K562 (cell line): Measurements from ENCODE around the gene USP49. TPM values are rescaled to one million over a fixed set of nuclear protein-coding genes. Genes with fewer than 3 reads are reported as not detected.

ENCODE experiments used
- BACH1 ChIP-seq: fragments of 200-800 bp; sonication (Bioruptor generic); IDR thresholded peaks from 2 replicates; pipeline ENCODE4 v1.6.1; 2016; ENCODE audit warnings: missing genetic modification characterization, missing compliant biosample characterization
- CGGBP1 ChIP-seq: fragments of 250-450 bp; sonication (Bioruptor Pico); IDR thresholded peaks from 2 replicates; pipeline ENCODE4 v1.9.0; 2021; ENCODE audit warnings: mild to moderate bottlenecking
- E2F1 ChIP-seq: sonication (generic); formaldehyde crosslinking; IDR thresholded peaks from 2 replicates; pipeline ENCODE4 v1.8.1; 2023; ENCODE audit warnings: mild to moderate bottlenecking, missing genetic modification reagents, moderate library complexity
- FOXP4 ChIP-seq: sonication (generic); formaldehyde crosslinking; IDR thresholded peaks from 2 replicates; pipeline ENCODE4 v1.8.0; 2022; ENCODE audit warnings: mild to moderate bottlenecking, missing genetic modification reagents, borderline replicate concordance
- MCM2 ChIP-seq: fragments of 450-650 bp; IDR thresholded peaks from 2 replicates; pipeline ENCODE4 v1.6.1; 2017; ENCODE audit warnings: low read depth, mild to moderate bottlenecking
- PTRF ChIP-seq: fragments of 450-650 bp; IDR thresholded peaks from 2 replicates; pipeline ENCODE4 v1.6.1; 2016; ENCODE audit warnings: mild to moderate bottlenecking, missing genetic modification characterization, missing compliant biosample characterization
- ZKSCAN1 ChIP-seq: fragments of 150-350 bp; IDR thresholded peaks from 2 replicates; pipeline ENCODE4 v1.6.1; 2016; ENCODE audit warnings: low read depth, low read length
- ZKSCAN8 ChIP-seq: fragments of 200-800 bp; sonication (Bioruptor generic); IDR thresholded peaks from 2 replicates; pipeline ENCODE4 v1.6.1; 2016; ENCODE audit warnings: missing genetic modification characterization, missing compliant biosample characterization
- ZNF384 ChIP-seq: IDR thresholded peaks from 2 replicates; pipeline ENCODE4 v1.6.1; 2012; ENCODE audit warnings: low read depth, low read length, improper control_type of control experiment
- ZNF445 ChIP-seq: fragments of 250-450 bp; sonication (Bioruptor Pico); IDR thresholded peaks from 2 replicates; pipeline ENCODE4 v1.4.0; 2020; ENCODE audit warnings: low read depth, mild to moderate bottlenecking, moderate library complexity
- ZNF764 ChIP-seq: fragments of 250-450 bp; sonication (Bioruptor Pico); IDR thresholded peaks from 2 replicates; pipeline ENCODE4 v1.4.0; 2020; ENCODE audit warnings: low read depth, mild to moderate bottlenecking, moderate library complexity
- polyA plus RNA-seq, 8 experiments: library from polyadenylated mRNA; depleted of rRNA in 4 of 8; stranded (reverse) in 5 of 8; unstranded in 3 of 8; fragments of >200 nt; fragmentation: Nextera tagmentation in 2 of 8; fragmentation: Illumina TruSeq in 1 of 8; extraction: Ambion mirVana in 2 of 8; extraction: Trizol in 1 of 8; gene quantifications; 2 replicates each; pipeline versions ENCODE4 v1.2.1 to v1.2.3, GENCODE V29; 2011 to 2014; ENCODE audit warnings: inconsistent platforms in 1 of 8, missing spikeins in 1 of 8
- total RNA-seq, 7 experiments: library from RNA; depleted of rRNA in 6 of 7; stranded (reverse); fragments of >200 nt in 6 of 7; fragmentation: Illumina TruSeq in 2 of 7; extraction: Trizol in 2 of 7; gene quantifications; 2 replicates each; pipeline versions ENCODE4 v1.2.1 to v1.2.3, GENCODE V29; 2011 to 2021; ENCODE audit warnings: low replicate concordance in 1 of 7
- TF ChIP-seq, protein P1 (sequence below): fragments of 200-600 bp; sonication (generic); IDR thresholded peaks from one replicate; pipeline ENCODE4 v1.6.1; 2012; ENCODE audit warnings: mild to moderate bottlenecking, low read depth, low read length, inconsistent platforms

USP49 gene
- total and polyA plus RNA-seq, 9 of the 15 experiments (the other 6 are each of a cell fraction or from before 2014, with no cell fraction given), result 1.0 to 9.9 (median 6.5) TPM

DNA sequence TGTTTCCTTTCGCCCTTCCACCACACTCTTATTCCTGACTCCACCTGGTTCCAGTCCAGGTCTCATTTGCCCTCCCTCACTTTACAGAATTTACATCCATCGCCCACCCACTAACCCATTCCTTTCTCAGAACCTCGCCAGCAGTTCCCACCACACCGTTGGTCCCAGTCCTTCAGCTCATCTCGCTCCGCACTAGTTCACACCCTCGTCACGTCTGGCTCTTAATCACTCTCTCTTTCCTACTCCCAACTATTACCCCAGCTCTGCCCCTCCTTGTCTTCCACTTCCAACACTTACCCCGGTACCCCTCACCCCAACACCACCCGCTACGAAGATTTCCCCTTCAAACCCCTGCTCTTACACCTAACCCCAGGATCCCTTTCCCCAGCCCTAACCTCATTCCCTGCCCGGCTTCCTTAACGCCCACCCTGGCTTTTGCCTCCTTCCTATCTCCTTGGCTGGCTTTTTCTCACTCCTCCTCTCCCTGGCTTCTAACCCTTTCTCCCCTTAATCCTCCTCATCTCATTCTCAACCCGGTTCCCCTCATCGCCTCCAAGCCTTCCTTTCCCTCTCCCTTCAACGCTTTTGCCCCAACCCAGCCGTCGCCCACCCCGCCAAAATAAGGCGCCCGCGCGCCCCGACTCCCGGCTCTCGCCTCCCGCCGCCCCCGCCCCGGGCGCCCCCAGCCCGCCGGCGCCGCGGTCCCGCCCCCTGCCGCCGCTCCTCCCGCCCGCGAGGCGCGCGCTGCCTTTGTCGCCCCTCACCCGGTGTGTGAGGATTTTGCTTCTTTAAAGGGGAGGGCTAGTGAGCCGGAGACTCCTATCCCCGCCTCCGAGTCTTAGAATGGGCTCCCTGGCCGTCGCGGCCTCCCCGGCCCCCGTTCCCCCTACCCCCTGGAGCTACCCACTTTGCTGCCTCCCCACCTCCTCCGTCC, 542 bp downstream of the USP49 start (continued):
- TF ChIP-seq, protein P1, sequence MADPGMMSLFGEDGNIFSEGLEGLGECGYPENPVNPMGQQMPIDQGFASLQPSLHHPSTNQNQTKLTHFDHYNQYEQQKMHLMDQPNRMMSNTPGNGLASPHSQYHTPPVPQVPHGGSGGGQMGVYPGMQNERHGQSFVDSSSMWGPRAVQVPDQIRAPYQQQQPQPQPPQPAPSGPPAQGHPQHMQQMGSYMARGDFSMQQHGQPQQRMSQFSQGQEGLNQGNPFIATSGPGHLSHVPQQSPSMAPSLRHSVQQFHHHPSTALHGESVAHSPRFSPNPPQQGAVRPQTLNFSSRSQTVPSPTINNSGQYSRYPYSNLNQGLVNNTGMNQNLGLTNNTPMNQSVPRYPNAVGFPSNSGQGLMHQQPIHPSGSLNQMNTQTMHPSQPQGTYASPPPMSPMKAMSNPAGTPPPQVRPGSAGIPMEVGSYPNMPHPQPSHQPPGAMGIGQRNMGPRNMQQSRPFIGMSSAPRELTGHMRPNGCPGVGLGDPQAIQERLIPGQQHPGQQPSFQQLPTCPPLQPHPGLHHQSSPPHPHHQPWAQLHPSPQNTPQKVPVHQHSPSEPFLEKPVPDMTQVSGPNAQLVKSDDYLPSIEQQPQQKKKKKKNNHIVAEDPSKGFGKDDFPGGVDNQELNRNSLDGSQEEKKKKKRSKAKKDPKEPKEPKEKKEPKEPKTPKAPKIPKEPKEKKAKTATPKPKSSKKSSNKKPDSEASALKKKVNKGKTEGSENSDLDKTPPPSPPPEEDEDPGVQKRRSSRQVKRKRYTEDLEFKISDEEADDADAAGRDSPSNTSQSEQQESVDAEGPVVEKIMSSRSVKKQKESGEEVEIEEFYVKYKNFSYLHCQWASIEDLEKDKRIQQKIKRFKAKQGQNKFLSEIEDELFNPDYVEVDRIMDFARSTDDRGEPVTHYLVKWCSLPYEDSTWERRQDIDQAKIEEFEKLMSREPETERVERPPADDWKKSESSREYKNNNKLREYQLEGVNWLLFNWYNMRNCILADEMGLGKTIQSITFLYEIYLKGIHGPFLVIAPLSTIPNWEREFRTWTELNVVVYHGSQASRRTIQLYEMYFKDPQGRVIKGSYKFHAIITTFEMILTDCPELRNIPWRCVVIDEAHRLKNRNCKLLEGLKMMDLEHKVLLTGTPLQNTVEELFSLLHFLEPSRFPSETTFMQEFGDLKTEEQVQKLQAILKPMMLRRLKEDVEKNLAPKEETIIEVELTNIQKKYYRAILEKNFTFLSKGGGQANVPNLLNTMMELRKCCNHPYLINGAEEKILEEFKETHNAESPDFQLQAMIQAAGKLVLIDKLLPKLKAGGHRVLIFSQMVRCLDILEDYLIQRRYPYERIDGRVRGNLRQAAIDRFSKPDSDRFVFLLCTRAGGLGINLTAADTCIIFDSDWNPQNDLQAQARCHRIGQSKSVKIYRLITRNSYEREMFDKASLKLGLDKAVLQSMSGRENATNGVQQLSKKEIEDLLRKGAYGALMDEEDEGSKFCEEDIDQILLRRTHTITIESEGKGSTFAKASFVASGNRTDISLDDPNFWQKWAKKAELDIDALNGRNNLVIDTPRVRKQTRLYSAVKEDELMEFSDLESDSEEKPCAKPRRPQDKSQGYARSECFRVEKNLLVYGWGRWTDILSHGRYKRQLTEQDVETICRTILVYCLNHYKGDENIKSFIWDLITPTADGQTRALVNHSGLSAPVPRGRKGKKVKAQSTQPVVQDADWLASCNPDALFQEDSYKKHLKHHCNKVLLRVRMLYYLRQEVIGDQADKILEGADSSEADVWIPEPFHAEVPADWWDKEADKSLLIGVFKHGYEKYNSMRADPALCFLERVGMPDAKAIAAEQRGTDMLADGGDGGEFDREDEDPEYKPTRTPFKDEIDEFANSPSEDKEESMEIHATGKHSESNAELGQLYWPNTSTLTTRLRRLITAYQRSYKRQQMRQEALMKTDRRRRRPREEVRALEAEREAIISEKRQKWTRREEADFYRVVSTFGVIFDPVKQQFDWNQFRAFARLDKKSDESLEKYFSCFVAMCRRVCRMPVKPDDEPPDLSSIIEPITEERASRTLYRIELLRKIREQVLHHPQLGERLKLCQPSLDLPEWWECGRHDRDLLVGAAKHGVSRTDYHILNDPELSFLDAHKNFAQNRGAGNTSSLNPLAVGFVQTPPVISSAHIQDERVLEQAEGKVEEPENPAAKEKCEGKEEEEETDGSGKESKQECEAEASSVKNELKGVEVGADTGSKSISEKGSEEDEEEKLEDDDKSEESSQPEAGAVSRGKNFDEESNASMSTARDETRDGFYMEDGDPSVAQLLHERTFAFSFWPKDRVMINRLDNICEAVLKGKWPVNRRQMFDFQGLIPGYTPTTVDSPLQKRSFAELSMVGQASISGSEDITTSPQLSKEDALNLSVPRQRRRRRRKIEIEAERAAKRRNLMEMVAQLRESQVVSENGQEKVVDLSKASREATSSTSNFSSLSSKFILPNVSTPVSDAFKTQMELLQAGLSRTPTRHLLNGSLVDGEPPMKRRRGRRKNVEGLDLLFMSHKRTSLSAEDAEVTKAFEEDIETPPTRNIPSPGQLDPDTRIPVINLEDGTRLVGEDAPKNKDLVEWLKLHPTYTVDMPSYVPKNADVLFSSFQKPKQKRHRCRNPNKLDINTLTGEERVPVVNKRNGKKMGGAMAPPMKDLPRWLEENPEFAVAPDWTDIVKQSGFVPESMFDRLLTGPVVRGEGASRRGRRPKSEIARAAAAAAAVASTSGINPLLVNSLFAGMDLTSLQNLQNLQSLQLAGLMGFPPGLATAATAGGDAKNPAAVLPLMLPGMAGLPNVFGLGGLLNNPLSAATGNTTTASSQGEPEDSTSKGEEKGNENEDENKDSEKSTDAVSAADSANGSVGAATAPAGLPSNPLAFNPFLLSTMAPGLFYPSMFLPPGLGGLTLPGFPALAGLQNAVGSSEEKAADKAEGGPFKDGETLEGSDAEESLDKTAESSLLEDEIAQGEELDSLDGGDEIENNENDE, result no peak
- TF ChIP-seq ZKSCAN8 (CRISPR knock-in tag) (no peak), ZNF445 (no peak), MCM2 (no peak), ZNF384 (no peak), E2F1 (CRISPR knock-in tag) (no peak), FOXP4 (CRISPR knock-in tag) (no peak), PTRF (no peak), ZNF764 (no peak), ZKSCAN1 (no peak), CGGBP1 (CRISPR knock-in tag) (no peak), BACH1 (no peak)
